K562 (cell line): ENCODE results near the gene SLMAP. TPM values are rescaled to one million over a fixed set of nuclear protein-coding genes. Genes with fewer than 3 reads are reported as not detected.

Source experiments
- BCOR ChIP-seq: fragments of 450-650 bp; IDR thresholded peaks from 2 replicates; pipeline ENCODE4 v1.6.1; 2016
- BHLHE40 ChIP-seq: IDR thresholded peaks from 2 replicates; pipeline ENCODE4 v1.6.1; 2011; ENCODE audit warnings: low read length, improper control_type of control experiment
- DDX20 ChIP-seq: fragments of 450-650 bp; IDR thresholded peaks from 2 replicates; pipeline ENCODE4 v1.6.1; 2016; ENCODE audit warnings: missing genetic modification characterization, low read depth, mild to moderate bottlenecking, missing compliant biosample characterization, moderate library complexity
- DMBX1 ChIP-seq: fragments of 250-450 bp; sonication (Bioruptor Pico); IDR thresholded peaks from 2 replicates; pipeline ENCODE4 v1.8.0; 2022; ENCODE audit warnings: inconsistent platforms, mild to moderate bottlenecking, moderate library complexity, borderline replicate concordance
- GTF2F1 ChIP-seq: IDR thresholded peaks from 2 replicates; pipeline ENCODE4 v1.6.1; 2011; ENCODE audit warnings: low read depth, low read length, improper control_type of control experiment
- HDAC2 ChIP-seq: fragments of 450-650 bp; IDR thresholded peaks from 2 replicates; pipeline ENCODE4 v1.6.1; 2016; ENCODE audit warnings: mild to moderate bottlenecking
- HNRNPL ChIP-seq: fragments of 200-400 bp; formaldehyde crosslinking; IDR thresholded peaks from 2 replicates; pipeline ENCODE4 v1.6.1; 2017; ENCODE audit warnings: low read depth, mild to moderate bottlenecking, low read length
- POLR2B ChIP-seq: fragments of 450-650 bp; IDR thresholded peaks from 2 replicates; pipeline ENCODE4 v1.6.1; 2018; ENCODE audit warnings: low read depth; ENCODE audit not compliant: partially characterized antibody
- SMARCC2 ChIP-seq: fragments of 450-650 bp; IDR thresholded peaks from 2 replicates; pipeline ENCODE4 v1.6.1; 2017; ENCODE audit warnings: antibody characterized with exemption, moderate library complexity, mild to moderate bottlenecking, low read depth
- TCFL5 ChIP-seq: fragments of 250-450 bp; sonication (Bioruptor Pico); conservative IDR thresholded peaks from 2 replicates; pipeline ENCODE4 v1.6.1; 2021; ENCODE audit warnings: mild to moderate bottlenecking, moderate library complexity, matching md5 sums
- ZNF12 ChIP-seq: sonication (generic); formaldehyde crosslinking; IDR thresholded peaks from 2 replicates; pipeline ENCODE4 v1.4.0; 2020; ENCODE audit warnings: mild to moderate bottlenecking, missing genetic modification reagents
- ZNF165 ChIP-seq: fragments of 250-450 bp; sonication (Bioruptor Pico); IDR thresholded peaks from 2 replicates; pipeline ENCODE4 v1.4.0; 2020; ENCODE audit warnings: borderline replicate concordance
- ZNF212 ChIP-seq: fragments of 450-650 bp; formaldehyde crosslinking; IDR thresholded peaks from 2 replicates; pipeline ENCODE4 v1.4.0; 2020; ENCODE audit warnings: mild to moderate bottlenecking
- ZNF274 ChIP-seq: IDR thresholded peaks from 2 replicates; pipeline ENCODE4 v1.6.1; 2011; ENCODE audit warnings: low read depth, mild to moderate bottlenecking, low read length, moderate library complexity, borderline replicate concordance
- ZNF764 ChIP-seq: fragments of 250-450 bp; sonication (Bioruptor Pico); IDR thresholded peaks from 2 replicates; pipeline ENCODE4 v1.4.0; 2020; ENCODE audit warnings: low read depth, mild to moderate bottlenecking, moderate library complexity
- ZNF766 ChIP-seq: fragments of 200-800 bp; sonication (Bioruptor generic); conservative IDR thresholded peaks from 2 replicates; pipeline ENCODE4 v1.6.1; 2016; ENCODE audit warnings: missing genetic modification characterization, missing compliant biosample characterization
- polyA plus RNA-seq, 8 experiments: library from polyadenylated mRNA; depleted of rRNA in 4 of 8; stranded (reverse) in 5 of 8; unstranded in 3 of 8; fragments of >200 nt; fragmentation: Nextera tagmentation in 2 of 8; fragmentation: Illumina TruSeq in 1 of 8; extraction: Ambion mirVana in 2 of 8; extraction: Trizol in 1 of 8; gene quantifications; 2 replicates each; pipeline versions ENCODE4 v1.2.1 to v1.2.3, GENCODE V29; 2011 to 2014; ENCODE audit warnings: inconsistent platforms in 1 of 8, missing spikeins in 1 of 8
- total RNA-seq, 7 experiments: library from RNA; depleted of rRNA in 6 of 7; stranded (reverse); fragments of >200 nt in 6 of 7; fragmentation: Illumina TruSeq in 2 of 7; extraction: Trizol in 2 of 7; gene quantifications; 2 replicates each; pipeline versions ENCODE4 v1.2.1 to v1.2.3, GENCODE V29; 2011 to 2021; ENCODE audit warnings: low replicate concordance in 1 of 7
- TF ChIP-seq, protein P1 (sequence below): fragments of 450-650 bp; IDR thresholded peaks from 2 replicates; pipeline ENCODE4 v1.6.1; 2017; ENCODE audit warnings: antibody characterized with exemption, mild to moderate bottlenecking
- TF ChIP-seq, protein P2 (sequence below), 2 experiments: IDR thresholded peaks in 1 of 2; conservative IDR thresholded peaks in 1 of 2; 2 replicates each; pipeline ENCODE4 v1.6.1; 2016; ENCODE audit warnings: low read depth in 2 of 2, mild to moderate bottlenecking in 1 of 2, missing compliant biosample characterization in 1 of 2, missing genetic modification characterization in 1 of 2, moderate library complexity in 1 of 2
- TF ChIP-seq, protein P3 (sequence below): fragments of 250-450 bp; sonication (Bioruptor Pico); IDR thresholded peaks from 2 replicates; pipeline ENCODE4 v1.9.0; 2021; ENCODE audit warnings: mild to moderate bottlenecking, inconsistent platforms

The SLMAP gene
- total and polyA plus RNA-seq, 9 of the 15 experiments (the other 6 are each of a cell fraction or from before 2014, with no cell fraction given): 12.1 to 50.7 (median 28.3) TPM

DNA sequence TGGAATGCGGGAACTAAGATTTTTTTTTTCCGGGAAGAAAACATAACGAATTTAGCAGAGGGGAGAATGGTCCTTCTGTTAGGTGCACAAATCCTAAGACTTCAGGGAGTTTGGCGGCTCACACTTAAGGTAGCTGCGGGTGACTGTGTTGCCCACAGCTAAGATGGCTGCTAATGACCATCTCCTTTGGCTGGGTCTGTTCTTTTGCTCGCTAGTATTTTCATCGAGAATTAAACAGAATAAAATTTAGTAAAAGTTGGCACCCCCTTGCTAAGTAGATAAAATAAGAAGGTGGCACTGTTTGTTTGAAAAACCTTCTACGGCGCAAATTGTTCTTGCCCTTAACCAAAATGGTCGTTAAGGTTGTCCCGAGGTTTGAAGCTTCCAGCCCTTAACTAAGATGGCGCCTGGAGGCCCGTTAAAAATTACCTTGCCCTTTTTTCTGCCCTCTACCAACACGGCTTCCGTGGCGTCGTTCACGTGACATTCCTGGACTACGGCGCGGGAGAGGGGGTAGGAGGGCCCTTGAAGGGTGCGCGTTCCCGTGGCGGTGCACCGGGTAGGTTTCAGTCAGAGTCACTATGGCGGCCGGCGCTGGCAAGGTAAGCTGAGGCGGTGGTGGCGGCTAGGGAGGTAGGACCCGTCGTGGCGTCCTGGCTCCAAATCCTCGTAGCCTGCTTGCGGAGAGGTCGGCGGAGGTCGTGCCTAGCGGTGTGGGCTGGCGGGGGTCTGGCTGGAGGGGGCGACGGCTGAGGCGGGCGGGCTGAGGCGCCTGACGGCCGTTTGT is at the start of gene SLMAP (continued):
- TF ChIP-seq, protein P1, sequence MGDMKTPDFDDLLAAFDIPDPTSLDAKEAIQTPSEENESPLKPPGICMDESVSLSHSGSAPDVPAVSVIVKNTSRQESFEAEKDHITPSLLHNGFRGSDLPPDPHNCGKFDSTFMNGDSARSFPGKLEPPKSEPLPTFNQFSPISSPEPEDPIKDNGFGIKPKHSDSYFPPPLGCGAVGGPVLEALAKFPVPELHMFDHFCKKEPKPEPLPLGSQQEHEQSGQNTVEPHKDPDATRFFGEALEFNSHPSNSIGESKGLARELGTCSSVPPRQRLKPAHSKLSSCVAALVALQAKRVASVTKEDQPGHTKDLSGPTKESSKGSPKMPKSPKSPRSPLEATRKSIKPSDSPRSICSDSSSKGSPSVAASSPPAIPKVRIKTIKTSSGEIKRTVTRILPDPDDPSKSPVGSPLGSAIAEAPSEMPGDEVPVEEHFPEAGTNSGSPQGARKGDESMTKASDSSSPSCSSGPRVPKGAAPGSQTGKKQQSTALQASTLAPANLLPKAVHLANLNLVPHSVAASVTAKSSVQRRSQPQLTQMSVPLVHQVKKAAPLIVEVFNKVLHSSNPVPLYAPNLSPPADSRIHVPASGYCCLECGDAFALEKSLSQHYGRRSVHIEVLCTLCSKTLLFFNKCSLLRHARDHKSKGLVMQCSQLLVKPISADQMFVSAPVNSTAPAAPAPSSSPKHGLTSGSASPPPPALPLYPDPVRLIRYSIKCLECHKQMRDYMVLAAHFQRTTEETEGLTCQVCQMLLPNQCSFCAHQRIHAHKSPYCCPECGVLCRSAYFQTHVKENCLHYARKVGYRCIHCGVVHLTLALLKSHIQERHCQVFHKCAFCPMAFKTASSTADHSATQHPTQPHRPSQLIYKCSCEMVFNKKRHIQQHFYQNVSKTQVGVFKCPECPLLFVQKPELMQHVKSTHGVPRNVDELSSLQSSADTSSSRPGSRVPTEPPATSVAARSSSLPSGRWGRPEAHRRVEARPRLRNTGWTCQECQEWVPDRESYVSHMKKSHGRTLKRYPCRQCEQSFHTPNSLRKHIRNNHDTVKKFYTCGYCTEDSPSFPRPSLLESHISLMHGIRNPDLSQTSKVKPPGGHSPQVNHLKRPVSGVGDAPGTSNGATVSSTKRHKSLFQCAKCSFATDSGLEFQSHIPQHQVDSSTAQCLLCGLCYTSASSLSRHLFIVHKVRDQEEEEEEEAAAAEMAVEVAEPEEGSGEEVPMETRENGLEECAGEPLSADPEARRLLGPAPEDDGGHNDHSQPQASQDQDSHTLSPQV: no peak
- TF ChIP-seq BCOR (no peak), GTF2F1 (no peak), TCFL5 (CRISPR knock-in tag) (no peak), DMBX1 (CRISPR knock-in tag) (peak; percentile 87; the same call in 1 of the 2 replicates), POLR2B (peak; percentile 57), ZNF766 (CRISPR knock-in tag) (peak; percentile 98), HNRNPL (no peak), BHLHE40 (peak; percentile 91), HDAC2 (no peak), ZNF165 (no peak), DDX20 (tag) (peak; percentile 73; the same call in 1 of the 2 replicates), ZNF12 (CRISPR knock-in tag) (no peak), ZNF764 (CRISPR knock-in tag) (no peak), SMARCC2 (no peak), ZNF274 (no peak), ZNF212 (CRISPR knock-in tag) (no peak)
- TF ChIP-seq, protein P2, sequence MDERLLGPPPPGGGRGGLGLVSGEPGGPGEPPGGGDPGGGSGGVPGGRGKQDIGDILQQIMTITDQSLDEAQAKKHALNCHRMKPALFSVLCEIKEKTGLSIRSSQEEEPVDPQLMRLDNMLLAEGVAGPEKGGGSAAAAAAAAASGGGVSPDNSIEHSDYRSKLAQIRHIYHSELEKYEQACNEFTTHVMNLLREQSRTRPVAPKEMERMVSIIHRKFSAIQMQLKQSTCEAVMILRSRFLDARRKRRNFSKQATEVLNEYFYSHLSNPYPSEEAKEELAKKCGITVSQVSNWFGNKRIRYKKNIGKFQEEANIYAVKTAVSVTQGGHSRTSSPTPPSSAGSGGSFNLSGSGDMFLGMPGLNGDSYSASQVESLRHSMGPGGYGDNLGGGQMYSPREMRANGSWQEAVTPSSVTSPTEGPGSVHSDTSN (CRISPR knock-in tag; IDR thresholded peaks at IDR 0.05; ENCODE audit: low read depth): no peak
- TF ChIP-seq, protein P2 (tag; conservative IDR thresholded peaks at IDR 0.05; ENCODE audit: low read depth): no peak; the same call in 1 of the 2 replicates
- TF ChIP-seq, protein P3, sequence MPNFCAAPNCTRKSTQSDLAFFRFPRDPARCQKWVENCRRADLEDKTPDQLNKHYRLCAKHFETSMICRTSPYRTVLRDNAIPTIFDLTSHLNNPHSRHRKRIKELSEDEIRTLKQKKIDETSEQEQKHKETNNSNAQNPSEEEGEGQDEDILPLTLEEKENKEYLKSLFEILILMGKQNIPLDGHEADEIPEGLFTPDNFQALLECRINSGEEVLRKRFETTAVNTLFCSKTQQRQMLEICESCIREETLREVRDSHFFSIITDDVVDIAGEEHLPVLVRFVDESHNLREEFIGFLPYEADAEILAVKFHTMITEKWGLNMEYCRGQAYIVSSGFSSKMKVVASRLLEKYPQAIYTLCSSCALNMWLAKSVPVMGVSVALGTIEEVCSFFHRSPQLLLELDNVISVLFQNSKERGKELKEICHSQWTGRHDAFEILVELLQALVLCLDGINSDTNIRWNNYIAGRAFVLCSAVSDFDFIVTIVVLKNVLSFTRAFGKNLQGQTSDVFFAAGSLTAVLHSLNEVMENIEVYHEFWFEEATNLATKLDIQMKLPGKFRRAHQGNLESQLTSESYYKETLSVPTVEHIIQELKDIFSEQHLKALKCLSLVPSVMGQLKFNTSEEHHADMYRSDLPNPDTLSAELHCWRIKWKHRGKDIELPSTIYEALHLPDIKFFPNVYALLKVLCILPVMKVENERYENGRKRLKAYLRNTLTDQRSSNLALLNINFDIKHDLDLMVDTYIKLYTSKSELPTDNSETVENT (CRISPR knock-in tag): no peak
